HepG2 (cell line): ENCODE data around the gene TCEANC.

Experiments used
- DNMT3B ChIP-seq: conservative IDR thresholded peaks from 2 replicates; pipeline ENCODE4 v1.6.1; 2016; ENCODE audit warnings: missing biosample characterization, control low read depth
- KAT8 ChIP-seq: IDR thresholded peaks from 2 replicates; pipeline ENCODE4 v1.6.1; 2016; ENCODE audit warnings: missing genetic modification reagents, missing compliant biosample characterization
- MXI1 ChIP-seq: IDR thresholded peaks from 3 replicates; pipeline ENCODE4 v1.6.1; 2012; ENCODE audit warnings: low read depth, low read length, inconsistent platforms, borderline replicate concordance
- POLR2A ChIP-seq, 2 experiments: IDR thresholded peaks; 2 replicates each; pipeline ENCODE4 v1.6.1; 2011; ENCODE audit warnings: low read depth in 2 of 2, low read length in 2 of 2, mild to moderate bottlenecking in 1 of 2, moderate library complexity in 1 of 2; ENCODE audit not compliant: insufficient read depth in 1 of 2
- ZNF317 ChIP-seq: sonication (generic); formaldehyde crosslinking; IDR thresholded peaks from 2 replicates; pipeline ENCODE4 v1.5.0; 2020; ENCODE audit warnings: mild to moderate bottlenecking, missing genetic modification reagents
- ZZZ3 ChIP-seq: sonication (generic); formaldehyde crosslinking; IDR thresholded peaks from 2 replicates; pipeline ENCODE4 v1.4.0; 2020; ENCODE audit warnings: missing genetic modification reagents, mild to moderate bottlenecking, borderline replicate concordance
- TF ChIP-seq, protein P1 (sequence below), 2 experiments: IDR thresholded peaks; 2 replicates each; pipeline ENCODE4 v1.6.1; 2011 to 2012; ENCODE audit warnings: low read length in 2 of 2, borderline replicate concordance in 1 of 2, low read depth in 1 of 2, mild to moderate bottlenecking in 1 of 2, moderate library complexity in 1 of 2

DNA sequence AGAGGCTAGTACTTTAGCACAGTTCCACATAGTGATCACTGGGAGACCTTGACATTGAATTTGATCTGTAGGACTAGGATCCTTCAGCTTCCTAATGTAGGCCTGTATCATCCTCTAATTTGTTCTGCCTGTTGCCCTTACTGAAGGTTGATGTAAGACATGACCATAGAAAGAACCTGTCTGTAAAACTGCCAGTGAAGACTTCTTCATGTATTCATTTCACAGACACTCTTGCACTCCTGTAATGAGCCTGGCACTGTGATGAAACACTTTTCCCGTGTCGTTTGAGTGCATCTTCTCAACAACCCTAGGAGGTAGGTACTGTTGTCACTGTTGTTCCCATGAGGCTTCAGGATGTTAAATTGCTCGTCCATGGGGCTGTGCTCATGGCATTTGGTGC is 50.6 kb downstream of the TCEANC start:
- TF ChIP-seq DNMT3B (CRISPR knock-in tag), result no peak
- no peak for TF ChIP-seq MXI1
- no peak for TF ChIP-seq ZZZ3 (CRISPR knock-in tag)
- no peak for TF ChIP-seq ZNF317
- TF ChIP-seq, protein P1, sequence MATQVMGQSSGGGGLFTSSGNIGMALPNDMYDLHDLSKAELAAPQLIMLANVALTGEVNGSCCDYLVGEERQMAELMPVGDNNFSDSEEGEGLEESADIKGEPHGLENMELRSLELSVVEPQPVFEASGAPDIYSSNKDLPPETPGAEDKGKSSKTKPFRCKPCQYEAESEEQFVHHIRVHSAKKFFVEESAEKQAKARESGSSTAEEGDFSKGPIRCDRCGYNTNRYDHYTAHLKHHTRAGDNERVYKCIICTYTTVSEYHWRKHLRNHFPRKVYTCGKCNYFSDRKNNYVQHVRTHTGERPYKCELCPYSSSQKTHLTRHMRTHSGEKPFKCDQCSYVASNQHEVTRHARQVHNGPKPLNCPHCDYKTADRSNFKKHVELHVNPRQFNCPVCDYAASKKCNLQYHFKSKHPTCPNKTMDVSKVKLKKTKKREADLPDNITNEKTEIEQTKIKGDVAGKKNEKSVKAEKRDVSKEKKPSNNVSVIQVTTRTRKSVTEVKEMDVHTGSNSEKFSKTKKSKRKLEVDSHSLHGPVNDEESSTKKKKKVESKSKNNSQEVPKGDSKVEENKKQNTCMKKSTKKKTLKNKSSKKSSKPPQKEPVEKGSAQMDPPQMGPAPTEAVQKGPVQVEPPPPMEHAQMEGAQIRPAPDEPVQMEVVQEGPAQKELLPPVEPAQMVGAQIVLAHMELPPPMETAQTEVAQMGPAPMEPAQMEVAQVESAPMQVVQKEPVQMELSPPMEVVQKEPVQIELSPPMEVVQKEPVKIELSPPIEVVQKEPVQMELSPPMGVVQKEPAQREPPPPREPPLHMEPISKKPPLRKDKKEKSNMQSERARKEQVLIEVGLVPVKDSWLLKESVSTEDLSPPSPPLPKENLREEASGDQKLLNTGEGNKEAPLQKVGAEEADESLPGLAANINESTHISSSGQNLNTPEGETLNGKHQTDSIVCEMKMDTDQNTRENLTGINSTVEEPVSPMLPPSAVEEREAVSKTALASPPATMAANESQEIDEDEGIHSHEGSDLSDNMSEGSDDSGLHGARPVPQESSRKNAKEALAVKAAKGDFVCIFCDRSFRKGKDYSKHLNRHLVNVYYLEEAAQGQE (IDR thresholded peaks at IDR 0.05; ENCODE audit: borderline replicate concordance in 1 of 2, low read depth in 1 of 2, low read length in 2 of 2), result no peak
- no peak for TF ChIP-seq POLR2A (IDR thresholded peaks at IDR 0.05; ENCODE audit: insufficient read depth in 1 of 2, low read depth in 2 of 2, low read length in 2 of 2)
- TF ChIP-seq KAT8, result no peak
